IMR-90 (cell line): ENCODE measurements around the gene RHOH. TPM values are rescaled to one million over a fixed set of nuclear protein-coding genes. Genes with fewer than 3 reads are reported as not detected.

Experiments
- ATAC-seq: fragments of 200-7000 bp; cut with Tn5 transposase; 2 replicates; pipeline ENCODE4 v1.9.1; 2020; ENCODE audit warnings: low read depth, mild to moderate bottlenecking, moderate library complexity
- BruUV-seq: library from RNA; stranded (reverse); fragments of 400-500 nt; replicated peaks from 2 replicates; lab custom pipeline; 2021; lab: Mats Ljungman, UMichigan
- CTCF ChIA-PET: fragments of 300-600 bp; formaldehyde crosslinking; extraction: SDS; loops from one replicate; lab custom pipeline; 2021; ENCODE audit warnings: antibody characterized with exemption; lab: Yijun Ruan, JAX
- POLR2A ChIA-PET: fragments of 300-600 bp; sonication (Branson Sonifier 250); formaldehyde crosslinking; loops from one replicate; lab custom pipeline; 2022; ENCODE audit warnings: antibody characterized with exemption; ENCODE audit not compliant: unreplicated experiment; lab: Charles Lee
- DNase-seq: peaks from one replicate; pipeline ENCODE4 v3.0.0; 2013
- H2AFZ ChIP-seq: replicated peaks from 2 replicates; pipeline ENCODE3; 2013; ENCODE audit warnings: low read length, mild to moderate bottlenecking; ENCODE audit not compliant: poor library complexity
- H2AK5ac ChIP-seq: 2 replicates; pipeline ENCODE4 v1.6.1; 2013; ENCODE audit warnings: low read depth, low read length, inconsistent platforms
- H2AK9ac ChIP-seq: replicated peaks from 2 replicates; pipeline ENCODE3; 2013; ENCODE audit warnings: mild to moderate bottlenecking, low read depth, low read length, moderate library complexity; ENCODE audit not compliant: poor library complexity
- H2BK120ac ChIP-seq: 2 replicates; pipeline ENCODE4 v1.6.1; 2013; ENCODE audit warnings: low read depth, low read length, inconsistent platforms
- H2BK15ac ChIP-seq: 3 replicates; pipeline ENCODE4 v1.6.1; 2013; ENCODE audit warnings: low read depth, low read length, inconsistent platforms
- H2BK20ac ChIP-seq: 2 replicates; pipeline ENCODE4 v1.6.1; 2013; ENCODE audit warnings: low read depth, mild to moderate bottlenecking, inconsistent platforms, low read length, moderate library complexity
- H2BK5ac ChIP-seq: 2 replicates; pipeline ENCODE4 v1.6.1; 2013; ENCODE audit warnings: mild to moderate bottlenecking, low read depth, low read length, inconsistent platforms; ENCODE audit not compliant: poor library complexity, severe bottlenecking
- H3K14ac ChIP-seq: replicated peaks from 2 replicates; pipeline ENCODE4 v1.6.1; 2013; ENCODE audit warnings: low read depth, low read length, inconsistent platforms
- H3K18ac ChIP-seq: 2 replicates; pipeline ENCODE4 v1.6.1; 2013; ENCODE audit warnings: low read depth, low read length, control low read depth
- H3K23ac ChIP-seq: 2 replicates; pipeline ENCODE4 v1.6.1; 2013; ENCODE audit warnings: low read depth, low read length, inconsistent platforms
- H3K27ac ChIP-seq: 2 replicates; pipeline ENCODE4 v1.5.1; 2013; ENCODE audit warnings: mild to moderate bottlenecking, control low read depth, low read length; ENCODE audit not compliant: insufficient read depth
- H3K27me3 ChIP-seq: 2 replicates; pipeline ENCODE4 v1.6.1; 2013; ENCODE audit warnings: low read length; ENCODE audit not compliant: control insufficient read depth, insufficient read depth
- H3K36me3 ChIP-seq: 2 replicates; pipeline ENCODE4 v1.6.1; 2013; ENCODE audit warnings: low read length, mixed read lengths; ENCODE audit not compliant: control insufficient read depth, insufficient read depth
- H3K4ac ChIP-seq: 2 replicates; pipeline ENCODE4 v1.6.1; 2013; ENCODE audit warnings: low read depth, low read length, inconsistent platforms
- H3K4me1 ChIP-seq: 2 replicates; pipeline ENCODE4 v1.6.1; 2013; ENCODE audit warnings: low read length, mixed read lengths; ENCODE audit not compliant: control insufficient read depth, insufficient read depth
- H3K4me2 ChIP-seq: 2 replicates; pipeline ENCODE4 v1.6.1; 2013; ENCODE audit warnings: low read depth, mild to moderate bottlenecking, control low read depth, low read length, moderate library complexity
- H3K4me3 ChIP-seq: 2 replicates; pipeline ENCODE4 v1.5.1; 2013; ENCODE audit warnings: low read depth, mild to moderate bottlenecking, control low read depth, low read length, moderate library complexity; ENCODE audit not compliant: insufficient read depth
- H3K56ac ChIP-seq: 2 replicates; pipeline ENCODE4 v1.6.1; 2013; ENCODE audit warnings: low read length, inconsistent platforms; ENCODE audit not compliant: insufficient read depth; ENCODE audit errors: extremely low read depth
- H3K79me1 ChIP-seq, 2 experiments: 2 replicates each; pipeline ENCODE4 v1.6.1; 2013; ENCODE audit warnings: low read length in 2 of 2, inconsistent platforms in 1 of 2, low read depth in 1 of 2
- H3K9ac ChIP-seq: 2 replicates; pipeline ENCODE4 v1.6.1; 2013; ENCODE audit warnings: low read depth, low read length, control low read depth
- H3K9me1 ChIP-seq: 2 replicates; pipeline ENCODE4 v1.6.1; 2013; ENCODE audit warnings: low read length, inconsistent platforms; ENCODE audit not compliant: insufficient read depth
- H3K9me3 ChIP-seq: 2 replicates; pipeline ENCODE4 v1.6.1; 2013; ENCODE audit warnings: low read length; ENCODE audit not compliant: control insufficient read depth, insufficient read depth
- H4K20me1 ChIP-seq: 2 replicates; pipeline ENCODE4 v1.6.1; 2013; ENCODE audit warnings: low read length, inconsistent platforms; ENCODE audit not compliant: insufficient read depth
- H4K5ac ChIP-seq: 2 replicates; pipeline ENCODE4 v1.6.1; 2013; ENCODE audit warnings: mild to moderate bottlenecking, low read depth, low read length, control low read depth
- H4K8ac ChIP-seq, 2 experiments: 2 replicates each; pipeline ENCODE4 v1.6.1; 2013; ENCODE audit warnings: low read depth in 2 of 2, low read length in 2 of 2, control low read depth in 1 of 2, inconsistent platforms in 1 of 2
- H4K91ac ChIP-seq: 2 replicates; pipeline ENCODE4 v1.6.1; 2013; ENCODE audit warnings: low read depth, low read length, inconsistent platforms; ENCODE audit not compliant: insufficient read depth
- BHLHE40 ChIP-seq: fragments of 150-350 bp; IDR thresholded peaks from 2 replicates; pipeline ENCODE4 v1.6.1; 2016; ENCODE audit warnings: mild to moderate bottlenecking, low read depth, low read length
- CEBPB ChIP-seq: IDR thresholded peaks from 2 replicates; pipeline ENCODE4 v1.6.1; 2012; ENCODE audit warnings: low read depth, low read length, improper control_type of control experiment
- CHD1 ChIP-seq: IDR thresholded peaks from 2 replicates; pipeline ENCODE4 v1.6.1; 2012; ENCODE audit warnings: low read depth, low read length, improper control_type of control experiment
- ELK1 ChIP-seq: fragments of 150-350 bp; IDR thresholded peaks from 2 replicates; pipeline ENCODE4 v1.6.1; 2016; ENCODE audit warnings: low read depth, mild to moderate bottlenecking, low read length, moderate library complexity, borderline replicate concordance
- FOS ChIP-seq: fragments of 150-350 bp; IDR thresholded peaks from 2 replicates; pipeline ENCODE4 v1.6.1; 2016; ENCODE audit warnings: low read depth, low read length
- MAFK ChIP-seq: IDR thresholded peaks from 2 replicates; pipeline ENCODE4 v1.6.1; 2012; ENCODE audit warnings: low read depth, low read length, improper control_type of control experiment
- MAZ ChIP-seq: IDR thresholded peaks from 2 replicates; pipeline ENCODE4 v1.6.1; 2012; ENCODE audit warnings: low read depth, mild to moderate bottlenecking, low read length, improper control_type of control experiment, moderate library complexity, borderline replicate concordance
- MXI1 ChIP-seq: IDR thresholded peaks from 2 replicates; pipeline ENCODE4 v1.6.1; 2012; ENCODE audit warnings: low read depth, mild to moderate bottlenecking, low read length, moderate library complexity, borderline replicate concordance
- NFE2L2 ChIP-seq: fragments of 150-350 bp; IDR thresholded peaks from 2 replicates; pipeline ENCODE4 v1.6.1; 2016; ENCODE audit warnings: low read depth, mild to moderate bottlenecking, low read length
- POLR2A ChIP-seq: IDR thresholded peaks from 2 replicates; pipeline ENCODE4 v1.6.1; 2012; ENCODE audit warnings: mild to moderate bottlenecking, low read depth, low read length
- RAD21 ChIP-seq: IDR thresholded peaks from 2 replicates; pipeline ENCODE4 v1.6.1; 2012; ENCODE audit warnings: low read length, improper control_type of control experiment
- RCOR1 ChIP-seq: IDR thresholded peaks from 2 replicates; pipeline ENCODE4 v1.6.1; 2012; ENCODE audit warnings: mild to moderate bottlenecking, low read length, improper control_type of control experiment; ENCODE audit not compliant: insufficient replicate concordance
- RFX5 ChIP-seq: IDR thresholded peaks from 2 replicates; pipeline ENCODE4 v1.8.0; 2012; ENCODE audit warnings: low read depth, mild to moderate bottlenecking, low read length, moderate library complexity
- SMC3 ChIP-seq: fragments of 150-350 bp; IDR thresholded peaks from 2 replicates; pipeline ENCODE4 v1.6.1; 2016; ENCODE audit warnings: low read depth, mild to moderate bottlenecking, antibody characterized with exemption, low read length, moderate library complexity
- USF2 ChIP-seq: fragments of 150-350 bp; IDR thresholded peaks from 2 replicates; pipeline ENCODE4 v1.6.1; 2017; ENCODE audit warnings: mild to moderate bottlenecking, antibody characterized with exemption, low read length, low read depth
- WGBS, 2 experiments: methylation state at CpG; one replicate each; pipeline versions ENCODE4 v1.1.5 to v1.1.7; 2013; ENCODE audit warnings: missing lambda C conversion rate in 2 of 2; ENCODE audit not compliant: insufficient read length in 1 of 2; ENCODE audit errors: extremely low coverage in 2 of 2; 5-methylcytosine and 5-hydroxymethylcytosine counted together
- dilution Hi-C: fragments of 300-500 bp; cut with HindIII; formaldehyde crosslinking; loops from one replicate; pipeline ENCODE4 v1.14.3; 2018; ENCODE audit warnings: low sequenced_read_pairs; ENCODE audit not compliant: unreplicated experiment
- in situ Hi-C: fragments of 300-500 bp; cut with MboI; formaldehyde crosslinking; loops from 3 replicates; pipeline ENCODE4 v1.14.3; 2019; ENCODE audit warnings: low sequenced_read_pairs, inconsistent platforms, mixed read lengths
- intact Hi-C: fragments of 100-400 bp; cut with micrococcal nuclease; formaldehyde crosslinking; loops from 2 replicates; pipeline ENCODE4 v1.10.0; 2022
- polyA plus RNA-seq, 3 experiments: library from polyadenylated mRNA; depleted of rRNA; stranded (reverse); fragments of >200 nt; gene quantifications; 2 replicates each; pipeline ENCODE4 v1.2.3, GENCODE V29; 2012; ENCODE audit warnings: low replicate concordance in 1 of 3
- total RNA-seq: library from RNA; depleted of rRNA; stranded (reverse); fragments of >200 nt; gene quantifications from 2 replicates; pipeline ENCODE4 v1.2.3, GENCODE V29; 2012
- TF ChIP-seq, protein P1 (sequence below): conservative IDR thresholded peaks from 2 replicates; pipeline ENCODE4 v1.5.1; 2012; ENCODE audit warnings: mild to moderate bottlenecking, low read depth, low read length, improper control_type of control experiment

RHOH gene
- total and polyA plus RNA-seq, 2 of the 4 experiments (the other 2 are of a cell fraction), result not detected

DNA sequence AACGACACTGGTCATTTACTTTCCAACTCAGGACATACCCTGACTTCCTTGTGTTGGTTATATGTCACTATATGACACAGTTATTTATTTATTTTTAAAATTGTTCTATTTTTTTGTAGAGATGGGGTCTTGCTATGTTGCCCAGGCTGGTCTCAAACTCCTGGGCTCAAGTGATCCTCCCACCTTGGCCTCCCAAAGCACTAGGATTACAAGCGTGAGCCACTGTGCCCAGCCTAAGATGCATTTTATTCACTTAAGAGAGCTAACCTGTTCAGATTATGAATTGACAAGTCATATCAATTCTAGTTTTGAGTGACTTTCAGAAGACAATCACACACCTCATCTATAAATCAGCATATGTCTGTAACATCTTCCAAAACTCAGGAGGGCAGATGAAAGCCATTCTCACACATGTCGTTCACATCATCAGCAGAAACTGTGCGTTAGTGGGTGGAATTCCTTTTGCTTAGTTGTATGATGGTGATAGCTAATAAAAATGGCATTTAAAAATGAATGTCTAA, 9.4 kb upstream of the RHOH start:
- H2BK15ac ChIP-seq, result no peak overlapping the region
- H3K14ac ChIP-seq, result no peak overlapping the region
- BruUV-seq, result no TSS peak
- H4K91ac ChIP-seq, result no peak overlapping the region
- peaks cover 3% of the 10 kb centered on the region for H3K27me3 ChIP-seq
- DNase-seq, result no peak
- H3K9ac ChIP-seq, result no peak overlapping the region
- H3K18ac ChIP-seq, result no peak overlapping the region
- no peak overlapping the region for H2BK5ac ChIP-seq
- no peaks in the 10 kb centered on the region for H4K20me1 ChIP-seq
- H4K8ac ChIP-seq, result no peak overlapping the region
- H2AK9ac ChIP-seq, result no peak overlapping the region
- no peak overlapping the region for H3K23ac ChIP-seq
- no peak for ATAC-seq
- dilution Hi-C loops (no loop called here), intact Hi-C loops (no loop called here), in situ Hi-C loops (no loop called here)
- H3K9me1 ChIP-seq, result no peaks in the 10 kb centered on the region
- no peaks in the 10 kb centered on the region for H3K4me1 ChIP-seq
- H4K5ac ChIP-seq, result no peak overlapping the region
- H3K9me3 ChIP-seq, result no peaks in the 10 kb centered on the region
- H2AK5ac ChIP-seq, result no peak overlapping the region
- H2AFZ ChIP-seq, result no peak overlapping the region
- H2BK120ac ChIP-seq, result no peak overlapping the region
- H3K56ac ChIP-seq, result no peak overlapping the region
- H3K27ac ChIP-seq, result no peak overlapping the region
- H3K4me2 ChIP-seq, result no peak overlapping the region
- no peak overlapping the region for H3K4me3 ChIP-seq
- TF ChIP-seq ELK1 (no peak), RCOR1 (no peak), POLR2A (no peak), RAD21 (no peak), SMC3 (no peak), CEBPB (no peak), MAFK (no peak), NFE2L2 (no peak), MXI1 (no peak), MAZ (no peak), USF2 (no peak), BHLHE40 (no peak), RFX5 (no peak), FOS (no peak), CHD1 (no peak)
- TF ChIP-seq, protein P1, sequence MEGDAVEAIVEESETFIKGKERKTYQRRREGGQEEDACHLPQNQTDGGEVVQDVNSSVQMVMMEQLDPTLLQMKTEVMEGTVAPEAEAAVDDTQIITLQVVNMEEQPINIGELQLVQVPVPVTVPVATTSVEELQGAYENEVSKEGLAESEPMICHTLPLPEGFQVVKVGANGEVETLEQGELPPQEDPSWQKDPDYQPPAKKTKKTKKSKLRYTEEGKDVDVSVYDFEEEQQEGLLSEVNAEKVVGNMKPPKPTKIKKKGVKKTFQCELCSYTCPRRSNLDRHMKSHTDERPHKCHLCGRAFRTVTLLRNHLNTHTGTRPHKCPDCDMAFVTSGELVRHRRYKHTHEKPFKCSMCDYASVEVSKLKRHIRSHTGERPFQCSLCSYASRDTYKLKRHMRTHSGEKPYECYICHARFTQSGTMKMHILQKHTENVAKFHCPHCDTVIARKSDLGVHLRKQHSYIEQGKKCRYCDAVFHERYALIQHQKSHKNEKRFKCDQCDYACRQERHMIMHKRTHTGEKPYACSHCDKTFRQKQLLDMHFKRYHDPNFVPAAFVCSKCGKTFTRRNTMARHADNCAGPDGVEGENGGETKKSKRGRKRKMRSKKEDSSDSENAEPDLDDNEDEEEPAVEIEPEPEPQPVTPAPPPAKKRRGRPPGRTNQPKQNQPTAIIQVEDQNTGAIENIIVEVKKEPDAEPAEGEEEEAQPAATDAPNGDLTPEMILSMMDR, result no peak
- no peaks in the 10 kb centered on the region for H3K36me3 ChIP-seq
- no peak overlapping the region for H3K4ac ChIP-seq
- no peak overlapping the region for H2BK20ac ChIP-seq
- ChIA-PET CTCF (no interaction called here), POLR2A (interaction anchor here (0.6 kb wide), 1 partner anchor 142 kb away, joined by 5 read pairs; no protein-coding TSS in a partner anchor)
- WGBS, 2 experiments, result no CpG with 5 or more reads among the region's 4 CpGs
- no peaks in the 10 kb centered on the region for H3K79me1 ChIP-seq
